Measurements from ENCODE around the gene ZSWIM5.
"Not testable (repeated sequence)": the region's sequence is repeated elsewhere in the genome, so short reads cannot be mapped to it uniquely, and the experiment has no call there.

Gene ZSWIM5

DNA sequence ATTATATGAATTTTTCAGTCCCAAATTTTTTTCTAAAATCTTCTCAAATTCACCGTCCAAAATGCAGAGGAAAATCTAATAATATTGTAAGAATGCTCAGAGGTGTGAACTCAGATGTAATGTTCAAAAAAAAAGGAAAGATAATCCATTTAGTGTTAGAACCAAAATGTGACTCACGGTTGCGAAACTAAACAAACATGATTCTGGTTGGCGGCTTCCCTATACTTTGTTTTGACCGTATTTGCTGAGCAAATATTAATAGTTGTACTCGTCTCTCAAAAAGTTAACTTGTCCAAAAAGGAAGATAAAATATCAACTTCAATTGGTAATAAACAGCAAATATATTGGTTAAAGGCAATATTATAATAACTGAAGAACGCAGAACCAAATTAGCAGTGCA lies 34.4 kb downstream of the ZSWIM5 start:
- no peak for TF ChIP-seq CTCF (IDR thresholded peaks at IDR 0.05; ENCODE audit: extremely low read depth, missing control alignments)
- DNase-seq (ENCODE audit: low spot score): no peak

DNA sequence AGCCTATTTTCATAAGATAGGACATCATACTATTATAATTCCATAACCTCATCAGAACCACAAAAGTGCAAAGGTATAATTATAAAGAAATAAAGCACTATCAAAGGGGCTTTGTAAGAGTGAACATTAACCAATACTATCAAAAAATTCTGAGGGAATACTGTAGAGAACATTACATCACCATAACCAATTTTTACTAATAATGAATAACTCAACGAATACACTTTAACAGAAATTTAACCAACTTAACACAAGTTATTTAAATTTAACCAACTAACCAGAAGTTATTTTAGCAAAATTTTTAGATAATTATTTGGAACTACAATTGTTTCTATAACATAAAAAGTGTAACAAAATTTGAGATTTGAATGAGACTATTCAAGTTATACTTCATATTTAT lies 34.8 kb downstream of the ZSWIM5 start:
- DNase-seq (ENCODE audit: low spot score): no peak
- TF ChIP-seq CTCF (IDR thresholded peaks at IDR 0.05; ENCODE audit: extremely low read depth, missing control alignments): no peak

GRCh38 chr1:45170151-45170742 lies 36.2 kb downstream of the ZSWIM5 start:
- TF ChIP-seq CTCF (IDR thresholded peaks at IDR 0.05; ENCODE audit: extremely low read depth, missing control alignments): no peak
- DNase-seq (ENCODE audit: low spot score): no peak

DNA sequence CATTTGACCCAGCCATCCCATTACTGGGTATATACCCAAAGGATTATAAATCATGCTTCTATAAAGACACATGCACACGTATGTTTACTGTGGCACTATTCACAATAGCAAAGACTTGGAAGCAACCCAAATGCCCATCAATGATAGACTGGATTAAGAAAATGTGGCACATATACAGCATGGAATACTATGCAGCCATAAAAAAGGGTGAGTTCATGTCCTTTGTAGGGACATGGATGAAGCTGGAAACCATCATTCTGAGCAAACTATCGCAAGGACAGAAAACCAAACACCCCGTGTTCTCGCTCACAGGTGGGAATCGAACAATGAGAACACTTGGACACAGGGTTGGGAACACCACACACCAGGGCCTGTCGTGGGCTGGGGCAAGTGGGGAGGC lies 38.5 kb downstream of the ZSWIM5 start:
- not testable (repeated sequence) for DNase-seq (ENCODE audit: low spot score)

DNA sequence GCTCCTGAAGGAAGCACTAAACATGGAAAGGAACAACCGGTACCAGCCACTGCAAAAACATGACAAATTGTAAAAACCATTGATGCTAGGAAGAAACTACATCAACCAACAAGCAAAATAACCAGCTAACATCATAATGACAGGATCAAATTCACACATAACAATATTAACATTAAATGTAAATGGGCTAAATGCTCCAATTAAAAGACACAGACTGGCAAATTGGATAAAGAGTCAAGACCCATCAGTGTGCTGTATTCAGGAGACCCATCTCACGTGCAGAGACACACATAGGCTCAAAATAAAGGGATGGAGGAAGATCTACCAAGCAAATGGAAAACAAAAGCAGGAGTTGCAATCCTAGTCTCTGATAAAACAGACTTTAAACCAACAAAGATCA lies 42.1 kb downstream of the ZSWIM5 start:
- DNase-seq (ENCODE audit: low spot score): not testable (repeated sequence)

DNA sequence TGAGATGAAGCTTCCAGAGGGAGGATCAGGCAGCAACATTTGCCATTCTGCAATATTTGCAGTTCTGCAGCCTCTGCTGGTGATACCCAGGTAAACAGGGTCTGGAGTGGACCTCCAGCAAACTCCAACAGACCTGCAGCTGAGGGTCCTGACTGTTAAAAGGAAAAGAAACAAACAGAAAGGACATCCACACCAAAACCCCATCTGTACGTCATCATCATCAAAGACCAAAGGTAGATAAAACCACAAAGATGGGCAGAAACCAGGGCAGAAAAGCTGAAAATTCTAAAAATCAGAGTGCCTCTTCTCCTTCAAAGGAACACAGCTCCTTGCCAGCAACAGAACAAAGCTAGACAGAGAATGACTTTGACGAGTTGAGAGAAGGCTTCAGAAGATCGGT lies 43.3 kb downstream of the ZSWIM5 start:
- not testable (repeated sequence) for DNase-seq (ENCODE audit: low spot score)

DNA sequence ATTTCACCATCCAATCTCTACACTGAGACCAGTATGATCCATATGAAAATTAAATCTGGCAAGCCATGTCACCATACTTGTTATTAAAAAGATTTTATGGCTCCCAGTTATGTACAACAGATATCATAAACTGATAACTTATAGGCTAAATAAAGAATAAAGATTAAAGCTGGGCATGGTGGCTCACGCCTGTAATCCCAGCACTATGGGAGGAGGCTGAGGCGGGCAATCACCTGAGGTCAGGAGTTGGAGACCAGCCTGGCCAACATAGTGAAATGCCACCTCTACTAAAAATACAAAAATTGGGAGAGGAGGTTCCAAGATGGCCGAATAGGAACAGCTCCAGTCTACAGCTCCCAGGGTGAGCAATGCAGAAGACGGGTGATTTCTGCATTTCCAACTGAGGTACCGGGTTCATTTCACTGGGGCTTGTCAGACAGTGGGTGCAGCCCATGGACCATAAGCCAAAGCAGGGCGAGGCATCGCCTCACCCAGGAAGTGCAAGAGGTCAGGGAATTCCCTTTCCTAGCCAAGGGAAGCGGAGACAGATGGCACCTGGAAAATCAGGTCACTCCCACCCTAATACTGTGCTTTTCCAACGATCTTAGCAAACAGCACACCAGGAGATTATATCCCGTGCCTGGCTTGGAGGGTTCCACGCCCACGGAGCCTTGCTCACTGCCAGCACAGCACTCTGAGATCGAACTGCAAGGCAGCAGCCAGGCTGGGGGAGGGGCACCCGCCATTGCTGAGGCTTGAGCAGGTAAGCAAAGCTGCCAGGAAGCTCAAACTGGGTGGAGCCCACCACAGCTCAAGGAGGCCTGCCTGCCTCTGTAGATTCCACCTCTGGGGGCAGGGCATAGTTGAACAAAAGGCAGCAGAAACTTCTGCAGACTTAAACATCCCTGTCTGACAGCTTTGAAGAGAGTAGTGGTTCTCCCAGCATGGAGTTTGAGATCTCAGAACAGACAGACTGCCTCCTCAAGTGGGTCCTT lies 44.1 kb downstream of the ZSWIM5 start:
- not testable (repeated sequence) for DNase-seq (ENCODE audit: low spot score)

DNA sequence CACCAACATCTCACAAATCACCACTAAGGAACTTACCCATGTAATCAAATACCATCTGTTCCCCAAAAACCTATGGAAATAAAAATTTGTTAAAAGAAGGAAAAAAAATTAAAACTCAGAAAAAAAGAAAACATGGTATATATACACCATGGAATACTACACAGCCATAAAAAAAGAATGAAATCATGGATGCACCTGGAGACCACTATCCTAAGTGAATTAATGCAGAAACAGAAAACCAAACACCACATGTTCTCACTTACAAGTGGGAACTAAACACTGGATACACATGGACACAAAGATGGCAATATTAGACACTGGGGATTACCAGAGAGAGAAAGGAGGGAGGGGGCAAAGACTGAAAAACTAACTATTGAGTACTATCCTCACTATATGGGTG lies 50.4 kb downstream of the ZSWIM5 start:
- DNase-seq (ENCODE audit: low spot score): no peak
- no peak for TF ChIP-seq CTCF (IDR thresholded peaks at IDR 0.05; ENCODE audit: extremely low read depth, missing control alignments)

- DNase-seq (ENCODE audit: low spot score): no peak
- no peak for TF ChIP-seq CTCF (IDR thresholded peaks at IDR 0.05; ENCODE audit: extremely low read depth, missing control alignments)
These were observed 51.0 kb downstream of the ZSWIM5 start for GRCh38 chr1:45155423-45155822.

All from GM20000 (cell line).